AG04449 (cell line): ENCODE results near the gene FUBP1.
"Not testable (repeated sequence)": the region's sequence is repeated elsewhere in the genome, so short reads cannot be mapped to it uniquely, and the experiment has no call there.

Source experiments
- CTCF ChIA-PET: fragments of 350-600 bp; formaldehyde crosslinking; extraction: SDS; loops from one replicate; lab custom pipeline; 2021; ENCODE audit warnings: antibody characterized with exemption; lab: Yijun Ruan, JAX
- POLR2A ChIA-PET: fragments of 400-600, 350-600 bp; formaldehyde crosslinking; extraction: SDS; loops from one replicate; lab custom pipeline; 2020; ENCODE audit warnings: antibody characterized with exemption, inconsistent platforms; lab: Yijun Ruan, JAX
- DNase-seq: peaks from one replicate; pipeline ENCODE4 v3.0.0-alpha.2; 2010; ENCODE audit warnings: low read depth, low spot score
- H3K4me3 ChIP-seq: 2 replicates; pipeline ENCODE4 v1.5.1; 2011; ENCODE audit warnings: low read depth, mild to moderate bottlenecking, control low read depth, low read length
- CTCF ChIP-seq: IDR thresholded peaks from one replicate; pipeline ENCODE4 v1.5.1; 2011; ENCODE audit warnings: mild to moderate bottlenecking, moderate library complexity, low read length, control low read depth, inconsistent platforms; ENCODE audit not compliant: insufficient read depth; ENCODE audit errors: missing control alignments

FUBP1 gene

GRCh38 chr1:78004719-78005447 lies 26.0 kb upstream of the FUBP1 start, which contains the start of gene DNAJB4:
Gene DNAJB4, plus strand, starts transcription at chr1:78004939. Its CDS starts 172 bp downstream, at chr1:78005111.
- CTCF ChIA-PET = interaction anchor here (0.8 to 5.5 kb wide), 10 partner anchors 8 to 322 kb away, joined by 3 to 59 read pairs (median 4); partner anchors contain the start of gene FUBP1
- peak; percentile 92 for DNase-seq
- H3K4me3 ChIP-seq = peak within 1 kb of the TSS; percentile 61
- no peak for TF ChIP-seq CTCF
- POLR2A ChIA-PET = interaction anchor here (0.6 to 4.6 kb wide), 17 partner anchors 9 to 500 kb away, joined by 3 to 60 read pairs (median 4); partner anchors contain the start of genes FUBP1, MIGA1 and NEXN

GRCh38 chr1:78003882-78004718 lies 25.2 kb upstream of the FUBP1 start:
- no peak for TF ChIP-seq CTCF
- ChIA-PET CTCF (interaction anchor here (1.2 to 5.5 kb wide), 5 partner anchors 24 to 321 kb away, joined by 3 to 59 read pairs (median 5); partner anchors contain the start of gene FUBP1), POLR2A (interaction anchor here (0.6 to 4.6 kb wide), 16 partner anchors 8 to 499 kb away, joined by 3 to 60 read pairs (median 4); partner anchors contain the start of genes FUBP1, MIGA1 and NEXN)
- peak overlapping the region; percentile 47 for H3K4me3 ChIP-seq
- peak; percentile 42 for DNase-seq

DNA sequence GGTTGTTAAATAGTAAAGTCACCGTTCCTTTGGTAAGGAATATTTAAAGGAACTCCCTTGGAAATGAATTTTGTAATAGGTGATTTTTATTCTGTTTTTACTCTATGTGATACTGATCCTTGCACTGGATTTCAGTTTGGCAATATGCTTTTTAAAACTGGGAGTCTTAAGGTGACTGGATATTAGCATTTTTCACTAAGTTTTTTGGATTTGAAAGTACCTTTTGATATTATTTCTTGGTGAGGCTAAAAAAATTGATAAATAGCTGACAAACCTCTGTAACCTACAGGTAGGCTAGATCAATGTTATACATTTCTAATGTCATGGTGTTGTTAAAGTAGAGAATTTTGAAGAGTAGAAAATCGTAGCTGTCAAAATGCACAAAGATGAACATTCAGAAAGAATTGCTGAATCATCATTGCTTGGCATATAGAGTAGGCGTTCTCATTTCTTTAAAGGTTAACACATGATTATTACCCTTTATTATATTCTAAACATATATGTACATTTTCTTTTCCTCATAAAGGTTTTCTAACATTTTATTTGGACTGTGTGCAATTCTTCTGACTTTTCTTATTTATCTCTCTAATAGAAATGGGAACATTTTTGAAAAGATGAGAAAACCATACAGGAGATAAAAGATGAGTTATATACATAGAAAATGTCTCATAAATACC lies 24.3 kb upstream of the FUBP1 start:
- no peak overlapping the region for H3K4me3 ChIP-seq
- no peak for TF ChIP-seq CTCF
- ChIA-PET POLR2A (interaction anchor here (2.0 to 4.6 kb wide), 4 partner anchors 22 to 111 kb away, joined by 15 to 60 read pairs (median 38); partner anchors contain the start of gene FUBP1), CTCF (interaction anchor here (0.9 to 5.5 kb wide), 5 partner anchors 9 to 111 kb away, joined by 3 to 59 read pairs (median 4); no protein-coding TSS in a partner anchor)
- DNase-seq = no peak

DNA sequence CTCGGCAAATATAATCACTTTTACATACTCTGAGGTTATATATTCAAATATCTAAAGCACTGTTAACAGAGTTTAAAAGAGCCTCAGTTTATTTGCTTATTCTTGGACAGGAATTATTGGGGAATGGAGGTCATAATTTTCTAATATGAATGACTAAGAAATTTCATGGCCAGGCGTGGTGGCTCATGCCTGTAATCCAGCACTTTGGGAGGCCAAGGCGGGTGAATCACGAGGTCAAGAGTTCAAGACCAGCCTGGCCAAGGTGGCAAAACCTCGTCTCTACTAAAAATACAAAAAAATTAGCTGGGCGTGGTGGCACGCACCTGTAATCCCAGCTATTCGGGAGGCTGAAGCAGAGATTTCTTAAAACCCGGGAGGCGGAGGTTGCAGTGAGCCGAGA lies 21.7 kb upstream of the FUBP1 start:
- DNase-seq, POLR2A ChIA-PET: not testable (repeated sequence)
- CTCF ChIA-PET = interaction anchor here (1.0 to 1.5 kb wide), 4 partner anchors 10 to 114 kb away, joined by 3 to 7 read pairs (median 4); partner anchors contain the start of gene FUBP1

GRCh38 chr1:77996734-77997133 lies 17.9 kb upstream of the FUBP1 start:
- CTCF ChIA-PET = interaction anchor here (0.6 to 2.5 kb wide), 3 partner anchors 9 to 117 kb away, joined by 3 to 6 read pairs (median 3); no protein-coding TSS in a partner anchor
- H3K4me3 ChIP-seq = no peak overlapping the region
- DNase-seq = no peak
- POLR2A ChIA-PET = no interaction called here
- no peak for TF ChIP-seq CTCF

More for the DNA sequence above, 21.7 kb upstream of the FUBP1 start:
- H3K4me3 ChIP-seq = not testable (repeated sequence)
